ENCODE results near the gene DIPK1B.

DNA sequence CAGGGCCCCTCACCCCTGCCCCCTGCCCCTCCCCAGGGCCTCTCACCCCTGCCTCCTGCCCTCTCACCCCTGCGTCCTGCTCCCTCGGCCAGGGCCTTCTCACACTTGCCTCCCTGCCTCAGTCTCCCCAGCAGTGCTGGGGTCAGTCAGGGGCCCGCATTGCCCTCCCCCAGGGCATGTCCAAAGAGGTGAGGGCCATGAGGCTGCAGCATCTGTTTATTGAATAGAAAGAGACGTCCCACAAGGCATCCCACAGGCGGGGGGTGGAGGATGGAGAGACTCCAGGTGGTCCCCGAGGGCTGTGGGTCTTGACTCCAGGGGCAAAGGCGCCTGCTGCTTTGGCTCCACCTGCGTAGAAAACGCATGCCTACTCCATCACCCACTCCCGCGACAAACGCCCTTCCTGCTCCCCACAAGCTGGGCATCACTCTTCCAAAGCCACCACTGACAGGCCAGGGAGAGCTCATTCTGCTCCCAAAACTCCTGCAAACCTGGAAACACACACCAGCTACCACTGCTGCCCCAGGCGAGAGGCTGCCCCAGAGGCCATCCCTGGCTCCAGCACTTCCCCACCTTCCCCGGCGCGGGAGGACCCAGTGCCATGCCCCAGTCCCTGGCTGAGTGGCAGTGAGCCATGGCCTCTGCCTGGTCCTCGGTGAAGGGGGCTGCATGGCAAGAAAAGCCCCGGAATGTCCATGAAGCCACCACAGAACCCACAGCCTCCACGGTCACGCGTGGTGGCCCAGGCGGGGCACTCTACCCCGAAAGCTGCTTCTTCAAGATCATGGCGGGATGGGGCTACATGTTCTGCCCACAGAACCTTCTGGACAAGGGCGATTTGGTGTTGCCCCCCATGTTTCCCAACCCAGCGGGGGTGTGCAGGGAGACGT, 47.3 kb downstream of the DIPK1B start:
- TF ChIP-seq, protein P1, sequence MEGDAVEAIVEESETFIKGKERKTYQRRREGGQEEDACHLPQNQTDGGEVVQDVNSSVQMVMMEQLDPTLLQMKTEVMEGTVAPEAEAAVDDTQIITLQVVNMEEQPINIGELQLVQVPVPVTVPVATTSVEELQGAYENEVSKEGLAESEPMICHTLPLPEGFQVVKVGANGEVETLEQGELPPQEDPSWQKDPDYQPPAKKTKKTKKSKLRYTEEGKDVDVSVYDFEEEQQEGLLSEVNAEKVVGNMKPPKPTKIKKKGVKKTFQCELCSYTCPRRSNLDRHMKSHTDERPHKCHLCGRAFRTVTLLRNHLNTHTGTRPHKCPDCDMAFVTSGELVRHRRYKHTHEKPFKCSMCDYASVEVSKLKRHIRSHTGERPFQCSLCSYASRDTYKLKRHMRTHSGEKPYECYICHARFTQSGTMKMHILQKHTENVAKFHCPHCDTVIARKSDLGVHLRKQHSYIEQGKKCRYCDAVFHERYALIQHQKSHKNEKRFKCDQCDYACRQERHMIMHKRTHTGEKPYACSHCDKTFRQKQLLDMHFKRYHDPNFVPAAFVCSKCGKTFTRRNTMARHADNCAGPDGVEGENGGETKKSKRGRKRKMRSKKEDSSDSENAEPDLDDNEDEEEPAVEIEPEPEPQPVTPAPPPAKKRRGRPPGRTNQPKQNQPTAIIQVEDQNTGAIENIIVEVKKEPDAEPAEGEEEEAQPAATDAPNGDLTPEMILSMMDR (conservative IDR thresholded peaks at IDR 0.05) = no peak
- TF ChIP-seq ZFX (IDR thresholded peaks at IDR 0.05) = no peak
